ENCODE measurements around the gene RABGAP1L. TPM values are rescaled to one million over a fixed set of nuclear protein-coding genes. Genes with fewer than 3 reads are reported as not detected.

RABGAP1L gene
- total RNA-seq, 2 donors from 2014 or later: 148 to 174 TPM

DNA sequence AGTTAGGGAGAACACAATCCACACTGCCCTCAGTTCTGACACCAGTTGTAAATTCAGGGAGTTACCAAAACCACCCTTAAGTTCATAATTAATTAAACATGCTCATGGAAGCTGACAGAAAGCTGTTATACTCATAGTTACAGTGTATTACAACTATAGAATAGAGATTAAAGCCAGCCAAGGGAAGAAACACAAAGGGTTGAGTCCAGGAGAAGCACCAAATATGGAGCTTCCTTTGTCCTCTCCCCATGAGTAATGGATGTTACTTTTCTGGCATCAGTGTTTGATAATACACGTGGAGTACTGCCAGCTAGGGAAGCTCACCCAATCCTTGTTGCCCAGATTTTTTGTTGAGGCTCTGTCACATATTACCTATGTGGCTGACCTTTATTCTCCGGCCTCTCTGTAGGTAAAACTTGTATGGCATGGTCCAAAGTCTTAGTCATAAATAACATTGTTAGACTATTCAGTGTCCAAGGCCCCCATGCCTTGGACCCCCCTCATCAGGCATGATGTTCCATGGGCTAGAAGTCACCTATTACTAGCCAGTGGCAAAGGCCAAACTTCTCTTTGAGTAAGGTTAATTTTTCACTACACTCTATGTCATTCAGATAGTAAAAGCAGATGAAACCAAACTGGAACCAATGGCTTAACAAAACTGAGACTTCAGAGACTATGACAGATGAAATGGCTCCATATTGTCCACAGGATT lies 464.2 kb downstream of the RABGAP1L start:
- H3K4me1 ChIP-seq: no peaks in the 10 kb centered on the region
- DNase-seq (ENCODE audit: low spot score): no peak
- no peak overlapping the region for H3K27ac ChIP-seq
- no peaks in the 10 kb centered on the region for H3K27me3 ChIP-seq
- no peaks in the 10 kb centered on the region for H3K9me3 ChIP-seq
- H3K4me3 ChIP-seq: no peak overlapping the region
- TF ChIP-seq, protein P1, sequence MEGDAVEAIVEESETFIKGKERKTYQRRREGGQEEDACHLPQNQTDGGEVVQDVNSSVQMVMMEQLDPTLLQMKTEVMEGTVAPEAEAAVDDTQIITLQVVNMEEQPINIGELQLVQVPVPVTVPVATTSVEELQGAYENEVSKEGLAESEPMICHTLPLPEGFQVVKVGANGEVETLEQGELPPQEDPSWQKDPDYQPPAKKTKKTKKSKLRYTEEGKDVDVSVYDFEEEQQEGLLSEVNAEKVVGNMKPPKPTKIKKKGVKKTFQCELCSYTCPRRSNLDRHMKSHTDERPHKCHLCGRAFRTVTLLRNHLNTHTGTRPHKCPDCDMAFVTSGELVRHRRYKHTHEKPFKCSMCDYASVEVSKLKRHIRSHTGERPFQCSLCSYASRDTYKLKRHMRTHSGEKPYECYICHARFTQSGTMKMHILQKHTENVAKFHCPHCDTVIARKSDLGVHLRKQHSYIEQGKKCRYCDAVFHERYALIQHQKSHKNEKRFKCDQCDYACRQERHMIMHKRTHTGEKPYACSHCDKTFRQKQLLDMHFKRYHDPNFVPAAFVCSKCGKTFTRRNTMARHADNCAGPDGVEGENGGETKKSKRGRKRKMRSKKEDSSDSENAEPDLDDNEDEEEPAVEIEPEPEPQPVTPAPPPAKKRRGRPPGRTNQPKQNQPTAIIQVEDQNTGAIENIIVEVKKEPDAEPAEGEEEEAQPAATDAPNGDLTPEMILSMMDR (IDR thresholded peaks at IDR 0.05): no peak
- no peaks in the 10 kb centered on the region for H3K36me3 ChIP-seq

- no peaks in the 10 kb centered on the region for H3K36me3 ChIP-seq
- no peak overlapping the region for H3K27ac ChIP-seq
- H3K9me3 ChIP-seq: no peaks in the 10 kb centered on the region
- TF ChIP-seq, protein P1 (IDR thresholded peaks at IDR 0.05): no peak
- DNase-seq (ENCODE audit: low spot score): no peak
- H3K4me3 ChIP-seq: no peak overlapping the region
- H3K27me3 ChIP-seq: no peaks in the 10 kb centered on the region
- no peaks in the 10 kb centered on the region for H3K4me1 ChIP-seq
Observed at GRCh38 chr1:174626031-174627025, 467.0 kb downstream of the RABGAP1L start.

GRCh38 chr1:174637487-174637886 lies 478.2 kb downstream of the RABGAP1L start:
- H3K27ac ChIP-seq: no peak overlapping the region
- no peak overlapping the region for H3K4me3 ChIP-seq
- no peaks in the 10 kb centered on the region for H3K4me1 ChIP-seq
- DNase-seq (ENCODE audit: low spot score): no peak
- H3K27me3 ChIP-seq: no peaks in the 10 kb centered on the region
- no peaks in the 10 kb centered on the region for H3K9me3 ChIP-seq
- H3K36me3 ChIP-seq: peaks cover 8% of the 10 kb centered on the region
- TF ChIP-seq, protein P1 (IDR thresholded peaks at IDR 0.05): no peak

DNA sequence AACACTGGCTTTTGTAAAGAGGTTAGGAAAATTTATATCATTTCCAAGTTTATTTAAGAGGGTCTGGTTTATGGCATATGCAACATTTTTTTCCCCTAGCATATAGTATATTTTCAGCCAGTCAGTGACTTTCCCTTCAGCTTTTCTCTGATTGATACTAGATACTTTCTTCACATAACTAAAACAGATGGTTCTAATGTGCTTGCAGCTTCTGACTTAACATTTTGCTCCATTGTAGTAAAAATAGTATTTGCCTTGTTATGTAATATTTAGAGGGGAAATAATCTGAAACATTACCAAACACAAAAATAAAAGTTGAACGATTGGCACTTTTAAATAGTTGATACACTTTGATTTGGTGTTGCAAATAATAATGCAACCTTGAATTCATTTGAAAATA lies 480.1 kb downstream of the RABGAP1L start:
- Histone ChIP-seq H3K4me1 (no peaks in the 10 kb centered on the region), H3K9me3 (no peaks in the 10 kb centered on the region), H3K36me3 (peaks cover 8% of the 10 kb centered on the region), H3K4me3 (no peak overlapping the region), H3K27ac (no peak overlapping the region), H3K27me3 (no peaks in the 10 kb centered on the region)
- TF ChIP-seq, protein P1 (IDR thresholded peaks at IDR 0.05): no peak
- no peak for DNase-seq (ENCODE audit: low spot score)

DNA sequence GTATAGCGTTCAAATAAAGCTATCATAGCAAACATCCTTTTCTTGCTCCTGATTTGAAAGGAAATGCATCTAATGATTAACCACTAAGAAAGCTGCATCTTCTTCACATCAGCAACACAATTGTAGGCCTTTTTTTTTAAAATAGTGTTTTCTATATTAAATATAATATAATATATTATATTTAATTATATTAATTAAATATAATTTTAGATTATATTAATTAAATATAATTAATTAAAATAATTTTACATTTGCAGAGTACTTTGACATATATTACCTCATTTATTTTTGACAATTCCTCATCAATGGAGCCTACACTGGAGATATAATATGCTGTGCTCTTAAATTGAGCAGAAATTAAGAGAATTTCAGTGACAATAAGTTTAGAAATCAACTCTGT lies 481.5 kb downstream of the RABGAP1L start:
- TF ChIP-seq, protein P1 (IDR thresholded peaks at IDR 0.05): no peak
- Histone ChIP-seq H3K36me3 (peaks cover 8% of the 10 kb centered on the region), H3K4me3 (no peak overlapping the region)

More for the DNA sequence above, 481.5 kb downstream of the RABGAP1L start:
- H3K27ac ChIP-seq: no peak overlapping the region
- no peak for DNase-seq (ENCODE audit: low spot score)
- no peaks in the 10 kb centered on the region for H3K27me3 ChIP-seq
- H3K4me1 ChIP-seq: no peaks in the 10 kb centered on the region
- H3K9me3 ChIP-seq: no peaks in the 10 kb centered on the region
